ENCODE measurements around the gene PPEF1. TPM values are rescaled to one million over a fixed set of nuclear protein-coding genes. Genes with fewer than 3 reads are reported as not detected.
"Not testable (repeated sequence)": the region's sequence is repeated elsewhere in the genome, so short reads cannot be mapped to it uniquely, and the experiment has no call there.

The PPEF1 gene
- polyA plus RNA-seq, 1 donor from 2014 or later, result 1.5 TPM

DNA sequence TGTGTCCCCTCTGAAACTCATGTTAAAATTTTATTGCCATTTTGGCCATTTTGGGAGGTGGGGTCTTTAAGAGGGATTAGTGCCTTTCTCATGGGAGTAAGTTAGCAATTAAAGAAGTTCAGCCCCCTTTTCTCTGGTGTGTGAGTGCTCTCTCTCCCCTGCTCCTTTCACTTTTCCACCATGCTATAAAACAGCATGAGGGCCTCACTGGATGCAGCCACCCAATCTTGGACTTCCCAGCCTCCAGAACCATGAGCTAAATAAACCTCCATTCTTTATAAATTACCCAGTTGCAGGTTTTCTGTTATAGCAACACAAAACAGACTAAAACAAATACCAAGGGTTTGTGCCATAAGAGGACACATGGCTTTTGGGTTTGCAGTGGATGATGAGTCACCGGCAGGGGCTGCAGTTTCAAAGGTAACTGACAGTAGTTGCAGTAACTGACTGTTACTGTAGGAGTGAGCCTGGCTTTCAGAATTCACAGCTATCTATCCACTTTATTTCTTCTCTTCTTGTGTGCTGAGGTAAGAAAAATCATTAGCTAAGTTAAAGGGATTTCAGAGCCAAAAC is 121.5 kb downstream of the PPEF1 start:
- H3K36me3 ChIP-seq (ENCODE audit: insufficient read depth, low read length), result no peaks in the 10 kb centered on the region
- H3K9me2 ChIP-seq (ENCODE audit: insufficient read depth, low read length), result no peaks in the 10 kb centered on the region
- H3K9me3 ChIP-seq (ENCODE audit: low read length), result no peaks in the 10 kb centered on the region
- no peaks in the 10 kb centered on the region for H3K27me3 ChIP-seq (ENCODE audit: insufficient read depth, low read depth, low read length)
- no peak overlapping the region for H3K27ac ChIP-seq (ENCODE audit: low read length)
- H3F3A ChIP-seq (ENCODE audit: insufficient read depth, low read length, poor library complexity, severe bottlenecking), result no peaks in the 10 kb centered on the region
- no peak overlapping the region for H3K4me3 ChIP-seq (ENCODE audit: low read length)
- H3K9ac ChIP-seq (ENCODE audit: low read length), result no peak overlapping the region
- no peaks in the 10 kb centered on the region for H3K79me2 ChIP-seq (replicated peaks; ENCODE audit: insufficient read depth, low read length)
- no peak for TF ChIP-seq CTCF (IDR thresholded peaks at IDR 0.05; ENCODE audit: poor library complexity, severe bottlenecking)
- TF ChIP-seq REST (IDR thresholded peaks at IDR 0.05; ENCODE audit: borderline replicate concordance), result no peak
- TF ChIP-seq POLR2AphosphoS5 (IDR thresholded peaks at IDR 0.05), result no peak
- no peak for TF ChIP-seq RAD21 (conservative IDR thresholded peaks at IDR 0.05)
- no peak for TF ChIP-seq EZH2 (IDR thresholded peaks at IDR 0.05; ENCODE audit: borderline replicate concordance, insufficient read depth, low read length, poor library complexity, severe bottlenecking)
- TF ChIP-seq SMC3 (conservative IDR thresholded peaks at IDR 0.05; ENCODE audit: poor library complexity), result no peak
- TF ChIP-seq MXI1 (conservative IDR thresholded peaks at IDR 0.05; ENCODE audit: poor library complexity, severe bottlenecking), result no peak
- no peak for TF ChIP-seq TAF1 (IDR thresholded peaks at IDR 0.05; ENCODE audit: low read depth)
- no peak for TF ChIP-seq EP300 (conservative IDR thresholded peaks at IDR 0.05; ENCODE audit: poor library complexity, severe bottlenecking)
- H4K20me1 ChIP-seq (ENCODE audit: insufficient read depth), result no peaks in the 10 kb centered on the region
- H2AFZ ChIP-seq (ENCODE audit: low read depth, low read length), result no peak overlapping the region
- H3K4me2 ChIP-seq (ENCODE audit: low read length), result no peak overlapping the region

GRCh38 chrX:18833071-18833731 is 125.8 kb downstream of the PPEF1 start:
- Histone ChIP-seq H4K20me1 (ENCODE audit: insufficient read depth) (no peaks in the 10 kb centered on the region), H3F3A (ENCODE audit: insufficient read depth, low read length, poor library complexity, severe bottlenecking) (no peaks in the 10 kb centered on the region), H3K9ac (ENCODE audit: low read length) (no peak overlapping the region), H3K27ac (ENCODE audit: low read length) (no peak overlapping the region), H3K36me3 (ENCODE audit: insufficient read depth, low read length) (no peaks in the 10 kb centered on the region), H3K4me3 (ENCODE audit: low read length) (no peak overlapping the region), H3K4me2 (ENCODE audit: low read length) (no peak overlapping the region), H3K27me3 (ENCODE audit: insufficient read depth, low read depth, low read length) (no peaks in the 10 kb centered on the region), H2AFZ (ENCODE audit: low read depth, low read length) (no peak overlapping the region), H3K9me3 (ENCODE audit: low read length) (no peaks in the 10 kb centered on the region), H3K79me2 (replicated peaks; ENCODE audit: insufficient read depth, low read length) (no peaks in the 10 kb centered on the region), H3K9me2 (ENCODE audit: insufficient read depth, low read length) (no peaks in the 10 kb centered on the region)
- TF ChIP-seq CTCF (IDR thresholded peaks at IDR 0.05; ENCODE audit: poor library complexity, severe bottlenecking), result no peak

- not testable (repeated sequence) for H3K4me2 ChIP-seq (ENCODE audit: low read length); H4K20me1 ChIP-seq (ENCODE audit: insufficient read depth); H3K9ac ChIP-seq (ENCODE audit: low read length); H3K27me3 ChIP-seq (ENCODE audit: insufficient read depth, low read depth, low read length); H3F3A ChIP-seq (ENCODE audit: insufficient read depth, low read length, poor library complexity, severe bottlenecking); H3K79me2 ChIP-seq (replicated peaks; ENCODE audit: insufficient read depth, low read length); H3K4me3 ChIP-seq (ENCODE audit: low read length); H3K27ac ChIP-seq (ENCODE audit: low read length); H3K9me2 ChIP-seq (ENCODE audit: insufficient read depth, low read length); H3K36me3 ChIP-seq (ENCODE audit: insufficient read depth, low read length); H2AFZ ChIP-seq (ENCODE audit: low read depth, low read length); H3K9me3 ChIP-seq (ENCODE audit: low read length)
These were observed 140.5 kb downstream of the PPEF1 start for GRCh38 chrX:18847901-18848300.
